H1 (cell line): ENCODE results near the gene TRIM29. TPM values are rescaled to one million over a fixed set of nuclear protein-coding genes. Genes with fewer than 3 reads are reported as not detected.

Experiments
- ASH2L ChIP-seq: fragments of 200-600, 300-600 bp; sonication (generic); IDR thresholded peaks from one replicate; pipeline ENCODE4 v1.7.1; 2017; ENCODE audit warnings: low read length
- BACH1 ChIP-seq: IDR thresholded peaks from 2 replicates; pipeline ENCODE4 v1.6.1; 2012; ENCODE audit warnings: low read length, improper control_type of control experiment
- BCL11A ChIP-seq, 2 experiments: IDR thresholded peaks; one replicate each; pipeline ENCODE4 v1.6.1; 2011; ENCODE audit warnings: low read depth in 2 of 2, low read length in 2 of 2, mild to moderate bottlenecking in 2 of 2
- CHD2 ChIP-seq: IDR thresholded peaks from 2 replicates; pipeline ENCODE4 v1.6.1; 2012; ENCODE audit warnings: low read length, improper control_type of control experiment
- CTCF ChIP-seq, 3 experiments: IDR thresholded peaks; 1 replicate in 2 of 3; 2 replicates in 1 of 3; pipeline versions ENCODE4 v1.5.1 to v1.6.1; 2011; ENCODE audit warnings: low read length in 3 of 3, mild to moderate bottlenecking in 3 of 3, inconsistent platforms in 2 of 3, low read depth in 1 of 3, moderate library complexity in 1 of 3; ENCODE audit not compliant: insufficient read depth in 1 of 3; ENCODE audit errors: control extremely low read depth in 1 of 3
- EGR1 ChIP-seq: IDR thresholded peaks from 2 replicates; pipeline ENCODE4 v1.6.1; 2011; ENCODE audit warnings: low read depth, low read length, borderline replicate concordance
- EP300 ChIP-seq, 2 experiments: IDR thresholded peaks; 1 replicate in 1 of 2; 2 replicates in 1 of 2; pipeline ENCODE4 v1.6.1; 2011 to 2012; ENCODE audit warnings: low read depth in 2 of 2, low read length in 2 of 2, mild to moderate bottlenecking in 2 of 2, borderline replicate concordance in 1 of 2, inconsistent platforms in 1 of 2, moderate library complexity in 1 of 2
- EZH2 ChIP-seq: fragments of 200-600 bp; sonication (generic); IDR thresholded peaks from 2 replicates; pipeline ENCODE4 v1.7.1; 2012; ENCODE audit warnings: low read depth, mild to moderate bottlenecking, moderate library complexity, low read length, inconsistent platforms; ENCODE audit not compliant: severe bottlenecking
- HDAC2 ChIP-seq, 2 experiments: fragments of 300-600 bp in 1 of 2; sonication (generic) in 1 of 2; IDR thresholded peaks; 2 replicates each; pipeline ENCODE4 v1.6.1; 2011 to 2012; ENCODE audit warnings: low read depth in 2 of 2, low read length in 2 of 2, mild to moderate bottlenecking in 2 of 2, moderate library complexity in 2 of 2, borderline replicate concordance in 1 of 2, inconsistent platforms in 1 of 2
- NANOG ChIP-seq: IDR thresholded peaks from 2 replicates; pipeline ENCODE4 v1.6.1; 2011; ENCODE audit warnings: low read length, low read depth, mild to moderate bottlenecking, inconsistent platforms; ENCODE audit not compliant: insufficient read depth, poor library complexity, severe bottlenecking
- PHF8 ChIP-seq: fragments of 200-600 bp; sonication (generic); conservative IDR thresholded peaks from 2 replicates; pipeline ENCODE4 v1.7.1; 2012; ENCODE audit warnings: low read depth, mild to moderate bottlenecking, inconsistent platforms, low read length, moderate library complexity
- RFX5 ChIP-seq: IDR thresholded peaks from 2 replicates; pipeline ENCODE4 v1.6.1; 2011; ENCODE audit warnings: low read depth, low read length, improper control_type of control experiment, borderline replicate concordance
- SIRT6 ChIP-seq: IDR thresholded peaks from one replicate; pipeline ENCODE4 v1.7.1; 2012; ENCODE audit warnings: low read length, inconsistent platforms
- SIX5 ChIP-seq: IDR thresholded peaks from 2 replicates; pipeline ENCODE4 v1.6.1; 2011; ENCODE audit warnings: mild to moderate bottlenecking, low read depth, low read length
- SP1 ChIP-seq: IDR thresholded peaks from 2 replicates; pipeline ENCODE4 v1.6.1; 2011; ENCODE audit warnings: low read depth, low read length
- TAF7 ChIP-seq: optimal IDR thresholded peaks from 2 replicates; pipeline ENCODE3; 2011; ENCODE audit warnings: low read depth, mild to moderate bottlenecking, inconsistent platforms, low read length, moderate library complexity, borderline replicate concordance
- TEAD4 ChIP-seq: IDR thresholded peaks from 2 replicates; pipeline ENCODE4 v1.6.1; 2012; ENCODE audit warnings: low read depth, low read length, inconsistent platforms, mixed read lengths
- YY1 ChIP-seq: IDR thresholded peaks from 2 replicates; pipeline ENCODE4 v1.6.1; 2011; ENCODE audit warnings: low read depth, mild to moderate bottlenecking, low read length
- polyA plus RNA-seq, 7 experiments: library from polyadenylated mRNA; depleted of rRNA in 3 of 7; stranded (reverse) in 5 of 7; unstranded in 2 of 7; fragments of >200 nt in 5 of 7; fragments of 200-250 nt in 2 of 7; gene quantifications; 1 replicate in 5 of 7; 2 replicates in 1 of 7; 4 replicates in 1 of 7; pipeline versions ENCODE4 v1.2.1 to v1.2.3, GENCODE V29; 2011 to 2013; ENCODE audit warnings: missing spikeins in 2 of 7, mixed read lengths in 2 of 7
- total RNA-seq: library from RNA; stranded (reverse); fragmentation: NEBNext Ultra II Directional; extraction: Animal tissue kit (Norgen Biotek cat#: 25700); gene quantifications from 2 replicates; pipeline ENCODE4 v1.2.1, GENCODE V29; 2021
- TF ChIP-seq, protein P1 (sequence below): IDR thresholded peaks from 2 replicates; pipeline ENCODE4 v1.6.1; 2011; ENCODE audit warnings: low read depth, mild to moderate bottlenecking, low read length; ENCODE audit not compliant: insufficient read depth
- TF ChIP-seq, protein P2 (sequence below): IDR thresholded peaks from 2 replicates; pipeline ENCODE4 v1.6.1; 2011; ENCODE audit warnings: low read length, improper control_type of control experiment

TRIM29 gene
- total and polyA plus RNA-seq, 2 of the 8 experiments (the other 6 are each of a cell fraction or from before 2014, with no cell fraction given): 0.17 to 0.43 TPM

DNA sequence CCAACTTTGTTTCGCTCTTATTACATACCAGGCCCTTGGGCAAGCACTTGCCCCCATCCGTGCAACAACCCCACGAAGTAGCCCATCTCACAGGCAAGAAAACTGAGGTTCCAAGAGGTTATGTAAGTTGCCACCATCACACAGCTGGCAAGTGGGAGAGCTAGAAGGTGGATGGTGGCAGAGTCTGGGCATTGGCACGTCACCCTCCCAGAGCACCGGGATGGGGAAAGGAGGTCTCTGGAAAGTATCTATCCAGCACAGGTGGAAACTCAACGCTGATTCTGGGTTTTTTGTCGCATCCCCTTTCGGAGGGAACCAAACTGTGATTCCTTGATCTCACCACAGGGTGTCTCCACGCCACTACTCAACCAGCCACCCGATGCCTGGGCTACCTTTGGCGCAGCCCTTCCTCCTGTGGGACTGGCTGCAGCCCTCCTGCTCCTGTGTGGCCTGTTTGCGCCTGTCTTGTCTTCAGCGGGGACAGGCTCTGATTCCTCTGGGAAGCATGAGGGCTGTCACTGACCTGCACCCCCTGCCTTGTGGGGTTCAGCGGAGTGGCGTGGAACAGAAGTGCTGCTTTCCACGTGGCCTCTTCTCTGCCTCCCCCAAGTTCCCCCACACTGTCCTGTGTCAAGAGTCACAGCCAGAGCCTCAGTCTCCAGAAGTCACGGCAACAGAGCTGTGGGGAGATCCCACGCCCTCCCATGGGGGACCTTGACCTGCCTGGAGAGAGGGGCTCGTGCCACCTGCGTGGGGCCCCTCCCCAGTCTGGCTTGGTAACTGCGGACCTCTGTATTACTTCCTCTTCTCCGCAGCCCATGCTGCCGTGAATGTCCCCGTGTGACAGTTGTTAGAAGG lies 34.4 kb upstream of the TRIM29 start (continued):
- TF ChIP-seq CHD2 (no peak), EGR1 (no peak), HDAC2 (IDR thresholded peaks at IDR 0.05; ENCODE audit: borderline replicate concordance in 1 of 2, low read depth in 2 of 2, low read length in 2 of 2) (no peak), TAF7 (no peak), ASH2L (no peak), SP1 (no peak), RFX5 (no peak), TEAD4 (no peak), BCL11A (IDR thresholded peaks at IDR 0.05; ENCODE audit: low read depth in 2 of 2, low read length in 2 of 2) (no peak), PHF8 (no peak), NANOG (no peak), EP300 (IDR thresholded peaks at IDR 0.05; ENCODE audit: borderline replicate concordance in 1 of 2, low read depth in 2 of 2, low read length in 2 of 2) (no peak), CTCF (IDR thresholded peaks at IDR 0.05; ENCODE audit: control extremely low read depth in 1 of 3, insufficient read depth in 1 of 3, low read depth in 1 of 3, low read length in 3 of 3) (peak; percentile 84 to 96 (median 88)), BACH1 (no peak), SIRT6 (no peak), SIX5 (no peak), EZH2 (no peak), YY1 (no peak)
- TF ChIP-seq, protein P1, sequence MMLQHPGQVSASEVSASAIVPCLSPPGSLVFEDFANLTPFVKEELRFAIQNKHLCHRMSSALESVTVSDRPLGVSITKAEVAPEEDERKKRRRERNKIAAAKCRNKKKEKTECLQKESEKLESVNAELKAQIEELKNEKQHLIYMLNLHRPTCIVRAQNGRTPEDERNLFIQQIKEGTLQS: no peak
- TF ChIP-seq, protein P2, sequence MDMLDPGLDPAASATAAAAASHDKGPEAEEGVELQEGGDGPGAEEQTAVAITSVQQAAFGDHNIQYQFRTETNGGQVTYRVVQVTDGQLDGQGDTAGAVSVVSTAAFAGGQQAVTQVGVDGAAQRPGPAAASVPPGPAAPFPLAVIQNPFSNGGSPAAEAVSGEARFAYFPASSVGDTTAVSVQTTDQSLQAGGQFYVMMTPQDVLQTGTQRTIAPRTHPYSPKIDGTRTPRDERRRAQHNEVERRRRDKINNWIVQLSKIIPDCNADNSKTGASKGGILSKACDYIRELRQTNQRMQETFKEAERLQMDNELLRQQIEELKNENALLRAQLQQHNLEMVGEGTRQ: no peak
